H1 (cell line): ENCODE measurements around the gene APOA1. TPM values are rescaled to one million over a fixed set of nuclear protein-coding genes. Genes with fewer than 3 reads are reported as not detected.

ENCODE experiments used
- CTCF ChIA-PET: fragments of 300-600 bp; sonication (Branson Sonifier 250); formaldehyde crosslinking; loops from one replicate; lab custom pipeline; 2021; ENCODE audit not compliant: partially characterized antibody; lab: Charles Lee
- POLR2A ChIA-PET: fragments of 300-600 bp; sonication (Branson Sonifier 250); formaldehyde crosslinking; loops from one replicate; lab custom pipeline; 2021; ENCODE audit warnings: inconsistent platforms; ENCODE audit not compliant: partially characterized antibody; lab: Charles Lee
- DNase-seq, 2 experiments: peaks; one replicate each; pipeline versions ENCODE4 v3.0.0 to v3.0.0-alpha.2; 2010 to 2022; ENCODE audit warnings: low spot score in 2 of 2, low read depth in 1 of 2, mixed read lengths in 1 of 2
- FAIRE-seq: peaks from 2 replicates; lab custom pipeline; 2011; peaks lifted over from hg19 to GRCh38; lab: Jason Lieb, UNC
- H2AFZ ChIP-seq: 2 replicates; pipeline ENCODE4 v1.8.1; 2012; ENCODE audit warnings: low read length, inconsistent platforms
- H2AK5ac ChIP-seq: 2 replicates; pipeline ENCODE4 v1.6.1; 2013; ENCODE audit warnings: low read depth, low read length
- H2BK120ac ChIP-seq: replicated peaks from 2 replicates; pipeline ENCODE3; 2013; ENCODE audit warnings: low read depth, low read length, inconsistent platforms
- H2BK12ac ChIP-seq: 2 replicates; pipeline ENCODE4 v1.6.1; 2013; ENCODE audit warnings: low read depth, low read length
- H2BK15ac ChIP-seq: 2 replicates; pipeline ENCODE4 v1.6.1; 2013; ENCODE audit warnings: low read length
- H2BK20ac ChIP-seq: 2 replicates; pipeline ENCODE4 v1.6.1; 2013; ENCODE audit warnings: low read length
- H2BK5ac ChIP-seq: 2 replicates; pipeline ENCODE4 v1.6.1; 2013; ENCODE audit warnings: low read depth, low read length
- H3K14ac ChIP-seq: 2 replicates; pipeline ENCODE4 v1.6.1; 2013; ENCODE audit warnings: inconsistent platforms; ENCODE audit not compliant: insufficient read length
- H3K18ac ChIP-seq: 2 replicates; pipeline ENCODE4 v1.6.1; 2013; ENCODE audit warnings: low read length; ENCODE audit errors: extremely low read depth
- H3K23ac ChIP-seq: 2 replicates; pipeline ENCODE4 v1.6.1; 2013; ENCODE audit warnings: inconsistent platforms; ENCODE audit not compliant: insufficient read length
- H3K23me2 ChIP-seq: 2 replicates; pipeline ENCODE4 v1.6.1; 2013; ENCODE audit warnings: low read depth, low read length
- H3K27ac ChIP-seq: 2 replicates; pipeline ENCODE4 v1.6.1; 2011; ENCODE audit warnings: low read depth, low read length, inconsistent platforms
- H3K27me3 ChIP-seq, 4 experiments: replicated peaks in 1 of 4; 1 replicate in 1 of 4; 2 replicates in 3 of 4; pipeline versions ENCODE4 v1.6.1 to v1.8.1; 2011 to 2013; ENCODE audit warnings: low read length in 3 of 4, mild to moderate bottlenecking in 3 of 4, inconsistent platforms in 2 of 4, mixed read lengths in 2 of 4, moderate library complexity in 1 of 4; ENCODE audit not compliant: control insufficient read depth in 3 of 4, insufficient read depth in 3 of 4; ENCODE audit errors: extremely low read depth in 1 of 4
- H3K36me3 ChIP-seq, 4 experiments: 2 replicates each; pipeline versions ENCODE4 v1.6.1 to v1.8.1; 2011 to 2013; ENCODE audit warnings: mild to moderate bottlenecking in 4 of 4, low read length in 3 of 4, moderate library complexity in 2 of 4, control low read depth in 1 of 4, inconsistent platforms in 1 of 4; ENCODE audit not compliant: insufficient read depth in 4 of 4, control insufficient read depth in 2 of 4
- H3K4ac ChIP-seq: replicated peaks from 2 replicates; pipeline ENCODE3; 2013; ENCODE audit warnings: low read length, low read depth, mixed read lengths, inconsistent platforms; ENCODE audit not compliant: insufficient read length
- H3K4me1 ChIP-seq, 4 experiments: replicated peaks in 1 of 4; 1 replicate in 1 of 4; 2 replicates in 3 of 4; pipeline versions ENCODE4 v1.6.1 to v1.8.1; 2011 to 2013; ENCODE audit warnings: low read length in 3 of 4, inconsistent platforms in 2 of 4, mixed read lengths in 1 of 4; ENCODE audit not compliant: insufficient read depth in 4 of 4, control insufficient read depth in 3 of 4
- H3K4me2 ChIP-seq, 2 experiments: 2 replicates each; pipeline versions ENCODE4 v1.6.1 to v1.8.1; 2011 to 2013; ENCODE audit warnings: low read depth in 2 of 2, low read length in 2 of 2, control low read depth in 1 of 2, inconsistent platforms in 1 of 2, mild to moderate bottlenecking in 1 of 2; ENCODE audit not compliant: insufficient read depth in 1 of 2
- H3K4me3 ChIP-seq, 4 experiments: fragments of 200-600, 300-600 bp in 1 of 4; sonication (generic), shearing (Covaris generic), sonication (Bioruptor Twin) in 1 of 4; 2 replicates each; pipeline versions ENCODE4 v1.5.1 to v1.8.1; 2011 to 2016; ENCODE audit warnings: low read length in 4 of 4, low read depth in 3 of 4, control low read depth in 2 of 4, inconsistent platforms in 2 of 4, mild to moderate bottlenecking in 2 of 4, mixed read lengths in 1 of 4, moderate library complexity in 1 of 4; ENCODE audit not compliant: insufficient read depth in 2 of 4; ENCODE audit errors: extremely low read depth in 1 of 4
- H3K56ac ChIP-seq: replicated peaks from 2 replicates; pipeline ENCODE3; 2013; ENCODE audit warnings: low read depth, mild to moderate bottlenecking, mixed read lengths, low read length, inconsistent platforms; ENCODE audit not compliant: insufficient read length
- H3K79me1 ChIP-seq: 2 replicates; pipeline ENCODE4 v1.6.1; 2013; ENCODE audit warnings: low read depth, low read length, control low read depth
- H3K79me2 ChIP-seq, 2 experiments: 2 replicates each; pipeline versions ENCODE4 v1.6.1 to v1.8.1; 2012 to 2013; ENCODE audit warnings: low read length in 2 of 2, mild to moderate bottlenecking in 2 of 2, inconsistent platforms in 1 of 2; ENCODE audit not compliant: insufficient read depth in 2 of 2, control insufficient read depth in 1 of 2
- H3K9ac ChIP-seq, 4 experiments: replicated peaks in 1 of 4; 1 replicate in 1 of 4; 2 replicates in 3 of 4; pipeline versions ENCODE4 v1.6.1 to v1.8.1; 2011 to 2013; ENCODE audit warnings: low read depth in 3 of 4, low read length in 3 of 4, control low read depth in 2 of 4, mild to moderate bottlenecking in 2 of 4, moderate library complexity in 2 of 4, inconsistent platforms in 1 of 4; ENCODE audit errors: extremely low read depth in 1 of 4
- H3K9me3 ChIP-seq, 2 experiments: 2 replicates each; pipeline versions ENCODE4 v1.6.1 to v1.8.1; 2012 to 2013; ENCODE audit warnings: mild to moderate bottlenecking in 2 of 2, moderate library complexity in 2 of 2, control low read depth in 1 of 2, inconsistent platforms in 1 of 2, low read depth in 1 of 2, low read length in 1 of 2, mixed read lengths in 1 of 2; ENCODE audit not compliant: insufficient read depth in 2 of 2
- H4K20me1 ChIP-seq, 2 experiments: replicated peaks in 1 of 2; 2 replicates each; pipeline versions ENCODE3 to v1.8.1; 2011 to 2013; ENCODE audit warnings: inconsistent platforms in 2 of 2, low read length in 2 of 2, mild to moderate bottlenecking in 1 of 2; ENCODE audit not compliant: insufficient read depth in 2 of 2, control insufficient read depth in 1 of 2
- H4K5ac ChIP-seq: 2 replicates; pipeline ENCODE4 v1.6.1; 2013; ENCODE audit warnings: low read length, low read depth, mixed read lengths, inconsistent platforms; ENCODE audit not compliant: insufficient read length
- H4K8ac ChIP-seq: 2 replicates; pipeline ENCODE4 v1.8.0; 2013; ENCODE audit warnings: mild to moderate bottlenecking, moderate library complexity, low read length, inconsistent platforms; ENCODE audit not compliant: insufficient read depth; ENCODE audit errors: extremely low read depth
- H4K91ac ChIP-seq: replicated peaks from 2 replicates; pipeline ENCODE3; 2013; ENCODE audit warnings: low read length, mixed read lengths, inconsistent platforms; ENCODE audit not compliant: insufficient read length
- EP300 ChIP-seq, 2 experiments: IDR thresholded peaks; 1 replicate in 1 of 2; 2 replicates in 1 of 2; pipeline ENCODE4 v1.6.1; 2011 to 2012; ENCODE audit warnings: low read depth in 2 of 2, low read length in 2 of 2, mild to moderate bottlenecking in 2 of 2, borderline replicate concordance in 1 of 2, inconsistent platforms in 1 of 2, moderate library complexity in 1 of 2
- HDAC6 ChIP-seq: IDR thresholded peaks from one replicate; pipeline ENCODE4 v1.7.1; 2012; ENCODE audit warnings: low read depth, mild to moderate bottlenecking, inconsistent platforms, low read length, moderate library complexity
- KDM1A ChIP-seq: fragments of 200-600, 300-600 bp; sonication (generic); IDR thresholded peaks from 2 replicates; pipeline ENCODE4 v1.7.1; 2016; ENCODE audit warnings: mild to moderate bottlenecking, low read length, borderline replicate concordance
- TAF1 ChIP-seq: IDR thresholded peaks from 2 replicates; pipeline ENCODE4 v1.6.1; 2011; ENCODE audit warnings: mild to moderate bottlenecking, low read depth, low read length
- TCF12 ChIP-seq: IDR thresholded peaks from 2 replicates; pipeline ENCODE4 v1.6.1; 2011; ENCODE audit warnings: low read depth, mild to moderate bottlenecking, low read length
- WGBS, 2 experiments: shearing (Covaris generic) in 1 of 2; methylation state at CpG; one replicate each; pipeline versions ENCODE4 v1.1.6 to v1.1.7; 2013 to 2015; ENCODE audit warnings: low lambda C conversion rate in 2 of 2, mixed read lengths in 2 of 2, inconsistent platforms in 1 of 2, low coverage in 1 of 2, missing lambda C conversion rate in 1 of 2; ENCODE audit not compliant: insufficient replicate concordance in 2 of 2, insufficient coverage in 1 of 2, insufficient read length in 1 of 2; ENCODE audit errors: extremely low coverage in 1 of 2, missing lambda C conversion rate in 1 of 2; 5-methylcytosine and 5-hydroxymethylcytosine counted together
- polyA plus RNA-seq, 7 experiments: library from polyadenylated mRNA; depleted of rRNA in 3 of 7; stranded (reverse) in 5 of 7; unstranded in 2 of 7; fragments of >200 nt in 5 of 7; fragments of 200-250 nt in 2 of 7; gene quantifications; 1 replicate in 5 of 7; 2 replicates in 1 of 7; 4 replicates in 1 of 7; pipeline versions ENCODE4 v1.2.1 to v1.2.3, GENCODE V29; 2011 to 2013; ENCODE audit warnings: missing spikeins in 2 of 7, mixed read lengths in 2 of 7
- total RNA-seq: library from RNA; stranded (reverse); fragmentation: NEBNext Ultra II Directional; extraction: Animal tissue kit (Norgen Biotek cat#: 25700); gene quantifications from 2 replicates; pipeline ENCODE4 v1.2.1, GENCODE V29; 2021
- TF ChIP-seq, protein P1 (sequence below): IDR thresholded peaks from 2 replicates; pipeline ENCODE4 v1.6.1; 2012; ENCODE audit warnings: low read length, inconsistent platforms
- TF ChIP-seq, protein P2 (sequence below): IDR thresholded peaks from 2 replicates; pipeline ENCODE4 v1.6.1; 2011; ENCODE audit warnings: low read length, improper control_type of control experiment
- TF ChIP-seq, protein P3 (sequence below): IDR thresholded peaks from 2 replicates; pipeline ENCODE4 v1.6.1; 2012; ENCODE audit warnings: inconsistent platforms

The APOA1 gene
- total and polyA plus RNA-seq, 2 of the 8 experiments (the other 6 are each of a cell fraction or from before 2014, with no cell fraction given) = 0.80 TPM; not detected in 1

DNA sequence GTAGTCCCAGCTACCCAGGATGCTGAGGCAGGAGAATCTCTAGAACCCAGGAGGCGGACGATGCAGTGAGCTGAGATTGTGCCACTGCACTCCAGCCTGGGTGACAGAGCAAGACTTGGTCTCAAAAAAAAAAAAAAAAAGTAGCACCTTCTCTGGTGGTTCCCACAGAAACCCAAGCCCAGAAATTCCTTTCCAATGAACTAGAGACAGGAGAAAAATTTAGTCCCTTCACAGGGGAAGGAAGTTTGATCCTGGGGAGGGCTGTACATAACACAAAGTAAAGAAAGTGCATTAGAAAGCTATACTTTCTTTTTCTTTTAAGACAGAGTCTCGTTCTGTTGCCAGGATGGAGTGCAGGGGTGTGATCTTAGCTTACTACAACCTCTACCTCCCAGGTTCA lies 25.5 kb upstream of the APOA1 start:
- peaks cover 0 to 62% (median 38%) of the 10 kb centered on the region in 4 experiments; a peak in 7 of 8 replicates for H3K36me3 ChIP-seq
- ChIA-PET CTCF (interaction anchor here (0.7 to 1.9 kb wide), 5 partner anchors 7 to 233 kb away, joined by 4 to 5 read pairs (median 4); no protein-coding TSS in a partner anchor), POLR2A (interaction anchor here (0.6 to 1.0 kb wide), 3 partner anchors 16 to 473 kb away, joined by 3 read pairs; no protein-coding TSS in a partner anchor)
- H3K23ac ChIP-seq = no peak overlapping the region
- H3K4ac ChIP-seq = no peak overlapping the region
- WGBS, 2 experiments = 98% methylated on average over 3 of the region's 3 CpGs; no CpG with 5 or more reads in 1 of the 2 experiments
- no peak overlapping the region for H2BK5ac ChIP-seq
- no peak overlapping the region for H3K4me2 ChIP-seq
- H2BK120ac ChIP-seq = no peak overlapping the region
- H3K27me3 ChIP-seq = no peaks in the 10 kb centered on the region
- no peak overlapping the region for H3K18ac ChIP-seq
- no peak overlapping the region for H2AFZ ChIP-seq
- DNase-seq = no peak
- H3K9me3 ChIP-seq = no peaks in the 10 kb centered on the region
- H3K56ac ChIP-seq = no peak overlapping the region
- H2BK12ac ChIP-seq = no peak overlapping the region
- no peak overlapping the region for H3K9ac ChIP-seq
- no peak overlapping the region for H4K5ac ChIP-seq
- no peaks in the 10 kb centered on the region for H3K23me2 ChIP-seq
- no peak overlapping the region for H3K14ac ChIP-seq
- no peaks in the 10 kb centered on the region for H3K79me2 ChIP-seq
- no peak overlapping the region for H2BK20ac ChIP-seq
- H3K4me3 ChIP-seq = no peak overlapping the region
- H4K91ac ChIP-seq = no peak overlapping the region
- H3K27ac ChIP-seq = no peak overlapping the region
- H4K8ac ChIP-seq = no peak overlapping the region
- H2BK15ac ChIP-seq = no peak overlapping the region
- no peak for FAIRE-seq
- no peak overlapping the region for H2AK5ac ChIP-seq
- H3K79me1 ChIP-seq = no peaks in the 10 kb centered on the region
- no peaks in the 10 kb centered on the region for H3K4me1 ChIP-seq
- TF ChIP-seq TCF12 (no peak), KDM1A (no peak), HDAC6 (no peak), TAF1 (no peak), EP300 (IDR thresholded peaks at IDR 0.05; ENCODE audit: borderline replicate concordance in 1 of 2, low read depth in 2 of 2, low read length in 2 of 2) (no peak)
- TF ChIP-seq, protein P1, sequence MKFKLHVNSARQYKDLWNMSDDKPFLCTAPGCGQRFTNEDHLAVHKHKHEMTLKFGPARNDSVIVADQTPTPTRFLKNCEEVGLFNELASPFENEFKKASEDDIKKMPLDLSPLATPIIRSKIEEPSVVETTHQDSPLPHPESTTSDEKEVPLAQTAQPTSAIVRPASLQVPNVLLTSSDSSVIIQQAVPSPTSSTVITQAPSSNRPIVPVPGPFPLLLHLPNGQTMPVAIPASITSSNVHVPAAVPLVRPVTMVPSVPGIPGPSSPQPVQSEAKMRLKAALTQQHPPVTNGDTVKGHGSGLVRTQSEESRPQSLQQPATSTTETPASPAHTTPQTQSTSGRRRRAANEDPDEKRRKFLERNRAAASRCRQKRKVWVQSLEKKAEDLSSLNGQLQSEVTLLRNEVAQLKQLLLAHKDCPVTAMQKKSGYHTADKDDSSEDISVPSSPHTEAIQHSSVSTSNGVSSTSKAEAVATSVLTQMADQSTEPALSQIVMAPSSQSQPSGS = no peak
- TF ChIP-seq, protein P2, sequence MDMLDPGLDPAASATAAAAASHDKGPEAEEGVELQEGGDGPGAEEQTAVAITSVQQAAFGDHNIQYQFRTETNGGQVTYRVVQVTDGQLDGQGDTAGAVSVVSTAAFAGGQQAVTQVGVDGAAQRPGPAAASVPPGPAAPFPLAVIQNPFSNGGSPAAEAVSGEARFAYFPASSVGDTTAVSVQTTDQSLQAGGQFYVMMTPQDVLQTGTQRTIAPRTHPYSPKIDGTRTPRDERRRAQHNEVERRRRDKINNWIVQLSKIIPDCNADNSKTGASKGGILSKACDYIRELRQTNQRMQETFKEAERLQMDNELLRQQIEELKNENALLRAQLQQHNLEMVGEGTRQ = no peak
- TF ChIP-seq, protein P3, sequence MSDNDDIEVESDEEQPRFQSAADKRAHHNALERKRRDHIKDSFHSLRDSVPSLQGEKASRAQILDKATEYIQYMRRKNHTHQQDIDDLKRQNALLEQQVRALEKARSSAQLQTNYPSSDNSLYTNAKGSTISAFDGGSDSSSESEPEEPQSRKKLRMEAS = no peak
- peaks cover 3% of the 10 kb centered on the region in 2 experiments for H4K20me1 ChIP-seq
